GM12878 (cell line): ENCODE measurements around the gene ATP13A1. TPM values are rescaled to one million over a fixed set of nuclear protein-coding genes. Genes with fewer than 3 reads are reported as not detected.

Source experiments
- ATAC-seq: fragments of 200-7000 bp; cut with Tn5 transposase; 3 replicates; pipeline ENCODE4 v1.9.1; 2020; ENCODE audit warnings: mild to moderate bottlenecking, moderate library complexity
- BruUV-seq: library from RNA; stranded (reverse); fragments of 400-500 nt; replicated peaks from 2 replicates; lab custom pipeline; 2021; lab: Mats Ljungman, UMichigan
- CTCF ChIA-PET: fragments of 300-600 bp; sonication (Branson Sonifier 250); formaldehyde crosslinking; extraction: SDS; loops from one replicate; lab custom pipeline; 2021; ENCODE audit warnings: inconsistent platforms; lab: Yijun Ruan, JAX
- POLR2A ChIA-PET: fragments of 350-600 bp; formaldehyde crosslinking; extraction: SDS; loops from one replicate; lab custom pipeline; 2021; ENCODE audit warnings: inconsistent platforms; lab: Charles Lee
- RAD21 ChIA-PET: fragments of 300-600 bp; sonication (Branson Sonifier 250); formaldehyde crosslinking; loops from one replicate; lab custom pipeline; 2023; ENCODE audit warnings: antibody characterized with exemption; ENCODE audit not compliant: unreplicated experiment; lab: Charles Lee
- SMC1A ChIA-PET: fragments of 300-600 bp; sonication (Branson Sonifier 250); formaldehyde crosslinking; loops from one replicate; lab custom pipeline; 2023; ENCODE audit not compliant: unreplicated experiment, uncharacterized antibody; lab: Charles Lee
- DNase-seq: peaks from one replicate; pipeline ENCODE4 v3.0.0-alpha.2; 2011; ENCODE audit warnings: low read depth, low spot score
- FAIRE-seq: peaks from 3 replicates; lab custom pipeline; 2011; peaks lifted over from hg19 to GRCh38; lab: Jason Lieb, UNC
- H2AFZ ChIP-seq: 2 replicates; pipeline ENCODE4 v1.6.0; 2011; ENCODE audit warnings: low read depth, low read length, control low read depth; ENCODE audit not compliant: control insufficient read depth
- H3K27ac ChIP-seq: 2 replicates; pipeline ENCODE4 v1.5.1; 2011; ENCODE audit warnings: control low read depth; ENCODE audit not compliant: control insufficient read depth, insufficient read depth
- H3K27me3 ChIP-seq, 2 experiments: replicated peaks in 1 of 2; 2 replicates each; pipeline versions ENCODE4 v1.6.0 to v1.6.1; 2011; ENCODE audit warnings: low read length in 1 of 2; ENCODE audit not compliant: control insufficient read depth in 2 of 2, insufficient read depth in 2 of 2
- H3K36me3 ChIP-seq, 2 experiments: 2 replicates each; pipeline ENCODE4 v1.5.1; 2011; ENCODE audit warnings: low read length in 1 of 2; ENCODE audit not compliant: control insufficient read depth in 2 of 2, insufficient read depth in 2 of 2
- H3K4me1 ChIP-seq: 2 replicates; pipeline ENCODE4 v1.6.1; 2011; ENCODE audit warnings: mild to moderate bottlenecking, low read length, moderate library complexity, mixed read lengths; ENCODE audit not compliant: control insufficient read depth, insufficient read depth
- H3K4me2 ChIP-seq: 2 replicates; pipeline ENCODE4 v1.6.0; 2011; ENCODE audit warnings: control low read depth; ENCODE audit not compliant: control insufficient read depth, insufficient read depth
- H3K4me3 ChIP-seq: fragments of 200-600 bp; sonication (generic); 2 replicates; pipeline ENCODE4 v1.5.1; 2016
- H3K79me2 ChIP-seq: 2 replicates; pipeline ENCODE4 v1.6.0; 2011; ENCODE audit warnings: low read length; ENCODE audit not compliant: control insufficient read depth, insufficient read depth
- H3K9ac ChIP-seq: 2 replicates; pipeline ENCODE4 v1.8.0; 2011; ENCODE audit warnings: low read length, control low read depth, mixed read lengths; ENCODE audit not compliant: control insufficient read depth, insufficient read depth
- H3K9me3 ChIP-seq: replicated peaks from 3 replicates; pipeline ENCODE4 v1.5.1; 2011; ENCODE audit warnings: mild to moderate bottlenecking, low read length; ENCODE audit not compliant: control insufficient read depth, insufficient read depth
- H4K20me1 ChIP-seq: 2 replicates; pipeline ENCODE4 v1.6.0; 2011; ENCODE audit not compliant: control insufficient read depth, insufficient read depth
- CREM ChIP-seq: IDR thresholded peaks from 2 replicates; pipeline ENCODE4 v1.6.1; 2014; ENCODE audit warnings: antibody characterized with exemption, low read depth
- HCFC1 ChIP-seq: fragments of 150-350 bp; IDR thresholded peaks from 2 replicates; pipeline ENCODE4 v1.6.1; 2014; ENCODE audit warnings: low read length
- HDAC6 ChIP-seq: fragments of 200-600 bp; sonication (generic); IDR thresholded peaks from one replicate; pipeline ENCODE4 v1.8.0; 2017; ENCODE audit warnings: antibody characterized with exemption; ENCODE audit not compliant: unreplicated experiment
- SUPT20H ChIP-seq: IDR thresholded peaks from 2 replicates; pipeline ENCODE4 v1.6.1; 2011; ENCODE audit warnings: low read depth, mild to moderate bottlenecking, low read length, moderate library complexity, borderline replicate concordance; ENCODE audit not compliant: control insufficient read depth
- TCF12 ChIP-seq: IDR thresholded peaks from 2 replicates; pipeline ENCODE4 v1.6.1; 2011; ENCODE audit warnings: low read depth, mild to moderate bottlenecking, low read length
- USF2 ChIP-seq: IDR thresholded peaks from 2 replicates; pipeline ENCODE4 v1.6.1; 2011; ENCODE audit warnings: low read depth, low read length, improper control_type of control experiment, borderline replicate concordance
- ZBTB4 ChIP-seq: fragments of 450-650 bp; formaldehyde crosslinking; IDR thresholded peaks from 2 replicates; pipeline ENCODE4 v1.4.0; 2022; ENCODE audit warnings: mild to moderate bottlenecking, moderate library complexity
- WGBS: methylation state at CpG from one replicate; pipeline ENCODE4 v1.1.6; 2016; ENCODE audit warnings: low lambda C conversion rate; ENCODE audit not compliant: insufficient replicate concordance, insufficient coverage; ENCODE audit errors: missing lambda C conversion rate; 5-methylcytosine and 5-hydroxymethylcytosine counted together
- in situ Hi-C: fragments of 300-500 bp; cut with MboI; formaldehyde crosslinking; loops from 9 replicates; pipeline ENCODE4 v1.14.3; 2018; ENCODE audit warnings: mixed read lengths
- intact Hi-C: fragments of 100-400 bp; cut with micrococcal nuclease; formaldehyde crosslinking; loops from one replicate; pipeline ENCODE4 v1.14.2; 2022; ENCODE audit not compliant: unreplicated experiment
- polyA plus RNA-seq, 11 experiments: library from polyadenylated mRNA; depleted of rRNA in 4 of 11; unstranded in 6 of 11; stranded (reverse) in 5 of 11; fragments of >200 nt; fragmentation: Nextera tagmentation in 4 of 11; fragmentation: Illumina TruSeq in 1 of 11; extraction: Ambion mirVana in 4 of 11; extraction: Trizol in 1 of 11; gene quantifications; 1 replicate in 1 of 11; 2 replicates in 10 of 11; pipeline versions ENCODE4 v1.2.1 to v1.2.3, GENCODE V29; 2011 to 2016; ENCODE audit warnings: inconsistent platforms in 2 of 11, missing spikeins in 2 of 11, low read depth in 1 of 11
- total RNA-seq, 4 experiments: library from RNA; depleted of rRNA in 3 of 4; stranded (reverse); fragments of >200 nt in 3 of 4; fragmentation: Illumina TruSeq in 1 of 4; extraction: Trizol in 1 of 4; gene quantifications; 2 replicates each; pipeline versions ENCODE4 v1.2.1 to v1.2.3, GENCODE V29; 2013 to 2021

The ATP13A1 gene
- total and polyA plus RNA-seq, 10 of the 15 experiments (the other 5 are each of a cell fraction or from before 2014, with no cell fraction given), result 0.37 to 91.0 (median 29.8) TPM

GRCh38 chr19:19654441-19654840, 9.0 kb downstream of the ATP13A1 start:
- no peak for TF ChIP-seq CREM
- TF ChIP-seq TCF12, result no peak
- TF ChIP-seq ZBTB4 (CRISPR knock-in tag), result no peak
- TF ChIP-seq HDAC6, result no peak
- TF ChIP-seq USF2, result no peak
- TF ChIP-seq HCFC1, result no peak
- no peak for TF ChIP-seq SUPT20H
- BruUV-seq, result no TSS peak
- FAIRE-seq (no peak), DNase-seq (no peak), ATAC-seq (no peak)
- peaks cover 58 to 79% of the 10 kb centered on the region in 2 experiments for H3K36me3 ChIP-seq
- H3K27ac ChIP-seq, result no peak overlapping the region
- RAD21 ChIA-PET, result no interaction called here
- SMC1A ChIA-PET, result no interaction called here
- CTCF ChIA-PET, result no interaction called here
- in situ Hi-C loops, result no loop called here
- H3K9me3 ChIP-seq, result no peaks in the 10 kb centered on the region
- WGBS, result 100% methylated on average over 13 of the region's 15 CpGs
- no peak overlapping the region for H3K4me2 ChIP-seq
- peaks cover 1% of the 10 kb centered on the region for H3K79me2 ChIP-seq
- no peaks in the 10 kb centered on the region for H4K20me1 ChIP-seq
- intact Hi-C loops, result no loop called here
- POLR2A ChIA-PET, result interaction anchor here (0.6 kb wide), 1 partner anchor 50 kb away, joined by 3 read pairs; no protein-coding TSS in a partner anchor
- no peak overlapping the region for H3K4me3 ChIP-seq
- no peaks in the 10 kb centered on the region for H3K27me3 ChIP-seq
- no peak overlapping the region for H2AFZ ChIP-seq
- H3K4me1 ChIP-seq, result no peaks in the 10 kb centered on the region
- no peak overlapping the region for H3K9ac ChIP-seq
